OCI-LY7 (cell line): ENCODE data around the gene NHLRC2. TPM values are rescaled to one million over a fixed set of nuclear protein-coding genes. Genes with fewer than 3 reads are reported as not detected.

ENCODE experiments used
- BruUV-seq: library from RNA; stranded (reverse); fragments of 400-500 nt; replicated peaks from 2 replicates; lab custom pipeline; 2021; lab: Mats Ljungman, UMichigan
- CTCF ChIA-PET: fragments of 300-600 bp; sonication (Branson Sonifier 250); formaldehyde crosslinking; loops from one replicate; lab custom pipeline; 2022; ENCODE audit warnings: antibody characterized with exemption; ENCODE audit not compliant: unreplicated experiment; lab: Charles Lee
- POLR2A ChIA-PET: fragments of 300-600 bp; sonication (Branson Sonifier 250); formaldehyde crosslinking; loops from one replicate; lab custom pipeline; 2022; ENCODE audit warnings: antibody characterized with exemption; lab: Charles Lee
- DNase-seq: peaks from one replicate; pipeline ENCODE4 v3.0.0-alpha.2; 2015; ENCODE audit warnings: low spot score
- H2AFZ ChIP-seq: fragments of 200-600 bp; sonication (generic), shearing (Covaris generic); 2 replicates; pipeline ENCODE4 v1.6.1; 2014; ENCODE audit warnings: mild to moderate bottlenecking, antibody characterized with exemption, low read length, moderate library complexity
- H3K27ac ChIP-seq: fragments of 200-600 bp; sonication (generic); 2 replicates; pipeline ENCODE4 v1.5.1; 2014; ENCODE audit warnings: mixed run types, low read depth, mild to moderate bottlenecking, moderate library complexity, low read length, inconsistent platforms; ENCODE audit not compliant: poor library complexity, severe bottlenecking
- H3K36me3 ChIP-seq: fragments of 200-600 bp; sonication (generic); 2 replicates; pipeline ENCODE4 v1.6.1; 2014; ENCODE audit warnings: mild to moderate bottlenecking, antibody characterized with exemption, low read length, moderate library complexity, mixed read lengths; ENCODE audit not compliant: insufficient read depth
- H3K4me1 ChIP-seq: fragments of 200-600 bp; sonication (generic); 2 replicates; pipeline ENCODE4 v1.5.1; 2014; ENCODE audit warnings: mild to moderate bottlenecking, low read length; ENCODE audit not compliant: insufficient read depth, poor library complexity, severe bottlenecking
- H3K4me2 ChIP-seq: fragments of 200-600 bp; sonication (generic); 2 replicates; pipeline ENCODE4 v1.6.1; 2014; ENCODE audit warnings: mild to moderate bottlenecking, low read length
- H3K4me3 ChIP-seq: fragments of 200-600 bp; sonication (generic); 2 replicates; pipeline ENCODE4 v1.5.1; 2014; ENCODE audit warnings: mild to moderate bottlenecking, low read depth, low read length; ENCODE audit not compliant: poor library complexity, severe bottlenecking
- H3K79me2 ChIP-seq: fragments of 200-600 bp; sonication (generic); 2 replicates; pipeline ENCODE4 v1.6.1; 2016; ENCODE audit warnings: low read depth, mild to moderate bottlenecking, low read length, moderate library complexity, mixed read lengths; ENCODE audit not compliant: insufficient read depth
- H3K9me2 ChIP-seq: fragments of 200-600 bp; sonication (generic); 2 replicates; pipeline ENCODE4 v1.6.1; 2016; ENCODE audit warnings: mild to moderate bottlenecking, low read length, mixed read lengths; ENCODE audit not compliant: insufficient read depth
- H3K9me3 ChIP-seq: fragments of 200-600 bp; sonication (generic); 2 replicates; pipeline ENCODE4 v1.6.1; 2014; ENCODE audit warnings: mild to moderate bottlenecking, mixed run types, low read length, mixed read lengths
- H4K20me1 ChIP-seq: fragments of 200-600 bp; sonication (generic); 2 replicates; pipeline ENCODE4 v1.6.1; 2014; ENCODE audit warnings: mild to moderate bottlenecking, antibody characterized with exemption, low read length, moderate library complexity, mixed read lengths; ENCODE audit not compliant: insufficient read depth
- CTCF ChIP-seq: fragments of 200-600 bp; sonication (generic); conservative IDR thresholded peaks from 2 replicates; pipeline ENCODE4 v1.5.1; 2014; ENCODE audit warnings: mild to moderate bottlenecking, antibody characterized with exemption, low read length, moderate library complexity, mixed read lengths
- EZH2phosphoT487 ChIP-seq: fragments of 200-600 bp; sonication (generic); IDR thresholded peaks from 2 replicates; pipeline ENCODE4 v1.6.1; 2018; ENCODE audit warnings: low read depth, borderline replicate concordance, mild to moderate bottlenecking, mixed run types, antibody characterized with exemption, low read length, moderate library complexity, mixed read lengths
- intact Hi-C: fragments of 100-400 bp; cut with micrococcal nuclease; formaldehyde crosslinking; loops from one replicate; pipeline ENCODE4 v1.10.0; 2022; ENCODE audit not compliant: unreplicated experiment
- total RNA-seq, 2 experiments: library from RNA; depleted of rRNA in 1 of 2; stranded (reverse); fragments of >200 nt in 1 of 2; shearing (Covaris generic) in 1 of 2; gene quantifications; 2 replicates each; pipeline ENCODE4 v1.2.3, GENCODE V29; 2014 to 2022

NHLRC2 gene
- total RNA-seq, 2 experiments from 2014 or later = 28.6 to 44.5 TPM

- Histone ChIP-seq H3K9me3 (peaks cover 13% of the 10 kb centered on the region), H4K20me1 (no peaks in the 10 kb centered on the region), H3K79me2 (no peaks in the 10 kb centered on the region), H3K4me1 (peaks cover 7% of the 10 kb centered on the region), H3K4me2 (no peak overlapping the region), H3K36me3 (no peaks in the 10 kb centered on the region), H3K9me2 (no peaks in the 10 kb centered on the region), H3K4me3 (no peak overlapping the region), H3K27ac (no peak overlapping the region), H2AFZ (no peak overlapping the region)
- POLR2A ChIA-PET = interaction anchor here (0.6 to 1.5 kb wide), 7 partner anchors 8 to 750 kb away, joined by 3 to 4 read pairs (median 3); no protein-coding TSS in a partner anchor
- intact Hi-C loops = loop anchor here (2.0 kb wide), 1 partner anchor 181 kb away; no protein-coding TSS in a partner anchor
- CTCF ChIA-PET = interaction anchor here (1.0 kb wide), 1 partner anchor 19 kb away, joined by 3 read pairs; no protein-coding TSS in a partner anchor
- BruUV-seq = no TSS peak
- no peak for DNase-seq
- TF ChIP-seq CTCF (no peak), EZH2phosphoT487 (no peak)
Observed at GRCh38 chr10:113921561-113922370, 67.3 kb downstream of the NHLRC2 start.

GRCh38 chr10:113922787-113923570 is 68.5 kb downstream of the NHLRC2 start:
- no peak overlapping the region for H2AFZ ChIP-seq
- peaks cover 7% of the 10 kb centered on the region for H3K4me1 ChIP-seq
- H4K20me1 ChIP-seq = no peaks in the 10 kb centered on the region
- no peak for TF ChIP-seq EZH2phosphoT487
- TF ChIP-seq CTCF = peak; percentile 70
- intact Hi-C loops = loop anchor here (2.0 kb wide), 1 partner anchor 180 kb away; no protein-coding TSS in a partner anchor
- ChIA-PET CTCF (interaction anchor here (1.0 to 1.2 kb wide), 3 partner anchors 20 to 174 kb away, joined by 3 to 4 read pairs (median 3); no protein-coding TSS in a partner anchor), POLR2A (interaction anchor here (0.7 to 1.5 kb wide), 8 partner anchors 8 to 410 kb away, joined by 3 to 5 read pairs (median 3); no protein-coding TSS in a partner anchor)
- H3K36me3 ChIP-seq = no peaks in the 10 kb centered on the region
- H3K4me3 ChIP-seq = no peak overlapping the region
- peak; percentile 44 for DNase-seq
- H3K9me2 ChIP-seq = no peaks in the 10 kb centered on the region
- no TSS peak for BruUV-seq
- no peak overlapping the region for H3K27ac ChIP-seq
- H3K79me2 ChIP-seq = no peaks in the 10 kb centered on the region
- peaks cover 13% of the 10 kb centered on the region for H3K9me3 ChIP-seq
- H3K4me2 ChIP-seq = no peak overlapping the region
